H1 (cell line): ENCODE measurements around the gene STYXL1. TPM values are rescaled to one million over a fixed set of nuclear protein-coding genes. Genes with fewer than 3 reads are reported as not detected.
"Not testable (repeated sequence)": the region's sequence is repeated elsewhere in the genome, so short reads cannot be mapped to it uniquely, and the experiment has no call there.

Source experiments
- CTCF ChIA-PET: fragments of 300-600 bp; sonication (Branson Sonifier 250); formaldehyde crosslinking; loops from one replicate; lab custom pipeline; 2021; ENCODE audit not compliant: partially characterized antibody; lab: Charles Lee
- POLR2A ChIA-PET: fragments of 300-600 bp; sonication (Branson Sonifier 250); formaldehyde crosslinking; loops from one replicate; lab custom pipeline; 2021; ENCODE audit warnings: inconsistent platforms; ENCODE audit not compliant: partially characterized antibody; lab: Charles Lee
- DNase-seq, 2 experiments: peaks; one replicate each; pipeline versions ENCODE4 v3.0.0 to v3.0.0-alpha.2; 2010 to 2022; ENCODE audit warnings: low spot score in 2 of 2, low read depth in 1 of 2, mixed read lengths in 1 of 2
- FAIRE-seq: peaks from 2 replicates; lab custom pipeline; 2011; peaks lifted over from hg19 to GRCh38; lab: Jason Lieb, UNC
- H2AFZ ChIP-seq: 2 replicates; pipeline ENCODE4 v1.8.1; 2012; ENCODE audit warnings: low read length, inconsistent platforms
- H2AK5ac ChIP-seq: 2 replicates; pipeline ENCODE4 v1.6.1; 2013; ENCODE audit warnings: low read depth, low read length
- H2BK120ac ChIP-seq: replicated peaks from 2 replicates; pipeline ENCODE3; 2013; ENCODE audit warnings: low read depth, low read length, inconsistent platforms
- H2BK12ac ChIP-seq: 2 replicates; pipeline ENCODE4 v1.6.1; 2013; ENCODE audit warnings: low read depth, low read length
- H2BK15ac ChIP-seq: 2 replicates; pipeline ENCODE4 v1.6.1; 2013; ENCODE audit warnings: low read length
- H2BK20ac ChIP-seq: 2 replicates; pipeline ENCODE4 v1.6.1; 2013; ENCODE audit warnings: low read length
- H2BK5ac ChIP-seq: 2 replicates; pipeline ENCODE4 v1.6.1; 2013; ENCODE audit warnings: low read depth, low read length
- H3K14ac ChIP-seq: 2 replicates; pipeline ENCODE4 v1.6.1; 2013; ENCODE audit warnings: inconsistent platforms; ENCODE audit not compliant: insufficient read length
- H3K18ac ChIP-seq: 2 replicates; pipeline ENCODE4 v1.6.1; 2013; ENCODE audit warnings: low read length; ENCODE audit errors: extremely low read depth
- H3K23ac ChIP-seq: 2 replicates; pipeline ENCODE4 v1.6.1; 2013; ENCODE audit warnings: inconsistent platforms; ENCODE audit not compliant: insufficient read length
- H3K23me2 ChIP-seq: 2 replicates; pipeline ENCODE4 v1.6.1; 2013; ENCODE audit warnings: low read depth, low read length
- H3K27ac ChIP-seq: 2 replicates; pipeline ENCODE4 v1.6.1; 2011; ENCODE audit warnings: low read depth, low read length, inconsistent platforms
- H3K27me3 ChIP-seq, 4 experiments: replicated peaks in 1 of 4; 1 replicate in 1 of 4; 2 replicates in 3 of 4; pipeline versions ENCODE4 v1.6.1 to v1.8.1; 2011 to 2013; ENCODE audit warnings: low read length in 3 of 4, mild to moderate bottlenecking in 3 of 4, inconsistent platforms in 2 of 4, mixed read lengths in 2 of 4, moderate library complexity in 1 of 4; ENCODE audit not compliant: control insufficient read depth in 3 of 4, insufficient read depth in 3 of 4; ENCODE audit errors: extremely low read depth in 1 of 4
- H3K36me3 ChIP-seq, 4 experiments: 2 replicates each; pipeline versions ENCODE4 v1.6.1 to v1.8.1; 2011 to 2013; ENCODE audit warnings: mild to moderate bottlenecking in 4 of 4, low read length in 3 of 4, moderate library complexity in 2 of 4, control low read depth in 1 of 4, inconsistent platforms in 1 of 4; ENCODE audit not compliant: insufficient read depth in 4 of 4, control insufficient read depth in 2 of 4
- H3K4ac ChIP-seq: replicated peaks from 2 replicates; pipeline ENCODE3; 2013; ENCODE audit warnings: low read length, low read depth, mixed read lengths, inconsistent platforms; ENCODE audit not compliant: insufficient read length
- H3K4me1 ChIP-seq, 4 experiments: replicated peaks in 1 of 4; 1 replicate in 1 of 4; 2 replicates in 3 of 4; pipeline versions ENCODE4 v1.6.1 to v1.8.1; 2011 to 2013; ENCODE audit warnings: low read length in 3 of 4, inconsistent platforms in 2 of 4, mixed read lengths in 1 of 4; ENCODE audit not compliant: insufficient read depth in 4 of 4, control insufficient read depth in 3 of 4
- H3K4me2 ChIP-seq, 2 experiments: 2 replicates each; pipeline versions ENCODE4 v1.6.1 to v1.8.1; 2011 to 2013; ENCODE audit warnings: low read depth in 2 of 2, low read length in 2 of 2, control low read depth in 1 of 2, inconsistent platforms in 1 of 2, mild to moderate bottlenecking in 1 of 2; ENCODE audit not compliant: insufficient read depth in 1 of 2
- H3K4me3 ChIP-seq, 4 experiments: fragments of 200-600, 300-600 bp in 1 of 4; sonication (generic), shearing (Covaris generic), sonication (Bioruptor Twin) in 1 of 4; 2 replicates each; pipeline versions ENCODE4 v1.5.1 to v1.8.1; 2011 to 2016; ENCODE audit warnings: low read length in 4 of 4, low read depth in 3 of 4, control low read depth in 2 of 4, inconsistent platforms in 2 of 4, mild to moderate bottlenecking in 2 of 4, mixed read lengths in 1 of 4, moderate library complexity in 1 of 4; ENCODE audit not compliant: insufficient read depth in 2 of 4; ENCODE audit errors: extremely low read depth in 1 of 4
- H3K56ac ChIP-seq: replicated peaks from 2 replicates; pipeline ENCODE3; 2013; ENCODE audit warnings: low read depth, mild to moderate bottlenecking, mixed read lengths, low read length, inconsistent platforms; ENCODE audit not compliant: insufficient read length
- H3K79me1 ChIP-seq: 2 replicates; pipeline ENCODE4 v1.6.1; 2013; ENCODE audit warnings: low read depth, low read length, control low read depth
- H3K79me2 ChIP-seq, 2 experiments: 2 replicates each; pipeline versions ENCODE4 v1.6.1 to v1.8.1; 2012 to 2013; ENCODE audit warnings: low read length in 2 of 2, mild to moderate bottlenecking in 2 of 2, inconsistent platforms in 1 of 2; ENCODE audit not compliant: insufficient read depth in 2 of 2, control insufficient read depth in 1 of 2
- H3K9ac ChIP-seq, 4 experiments: replicated peaks in 1 of 4; 1 replicate in 1 of 4; 2 replicates in 3 of 4; pipeline versions ENCODE4 v1.6.1 to v1.8.1; 2011 to 2013; ENCODE audit warnings: low read depth in 3 of 4, low read length in 3 of 4, control low read depth in 2 of 4, mild to moderate bottlenecking in 2 of 4, moderate library complexity in 2 of 4, inconsistent platforms in 1 of 4; ENCODE audit errors: extremely low read depth in 1 of 4
- H3K9me3 ChIP-seq, 2 experiments: 2 replicates each; pipeline versions ENCODE4 v1.6.1 to v1.8.1; 2012 to 2013; ENCODE audit warnings: mild to moderate bottlenecking in 2 of 2, moderate library complexity in 2 of 2, control low read depth in 1 of 2, inconsistent platforms in 1 of 2, low read depth in 1 of 2, low read length in 1 of 2, mixed read lengths in 1 of 2; ENCODE audit not compliant: insufficient read depth in 2 of 2
- H4K20me1 ChIP-seq, 2 experiments: replicated peaks in 1 of 2; 2 replicates each; pipeline versions ENCODE3 to v1.8.1; 2011 to 2013; ENCODE audit warnings: inconsistent platforms in 2 of 2, low read length in 2 of 2, mild to moderate bottlenecking in 1 of 2; ENCODE audit not compliant: insufficient read depth in 2 of 2, control insufficient read depth in 1 of 2
- H4K5ac ChIP-seq: 2 replicates; pipeline ENCODE4 v1.6.1; 2013; ENCODE audit warnings: low read length, low read depth, mixed read lengths, inconsistent platforms; ENCODE audit not compliant: insufficient read length
- H4K8ac ChIP-seq: 2 replicates; pipeline ENCODE4 v1.8.0; 2013; ENCODE audit warnings: mild to moderate bottlenecking, moderate library complexity, low read length, inconsistent platforms; ENCODE audit not compliant: insufficient read depth; ENCODE audit errors: extremely low read depth
- H4K91ac ChIP-seq: replicated peaks from 2 replicates; pipeline ENCODE3; 2013; ENCODE audit warnings: low read length, mixed read lengths, inconsistent platforms; ENCODE audit not compliant: insufficient read length
- WGBS, 2 experiments: shearing (Covaris generic) in 1 of 2; methylation state at CpG; one replicate each; pipeline versions ENCODE4 v1.1.6 to v1.1.7; 2013 to 2015; ENCODE audit warnings: low lambda C conversion rate in 2 of 2, mixed read lengths in 2 of 2, inconsistent platforms in 1 of 2, low coverage in 1 of 2, missing lambda C conversion rate in 1 of 2; ENCODE audit not compliant: insufficient replicate concordance in 2 of 2, insufficient coverage in 1 of 2, insufficient read length in 1 of 2; ENCODE audit errors: extremely low coverage in 1 of 2, missing lambda C conversion rate in 1 of 2; 5-methylcytosine and 5-hydroxymethylcytosine counted together
- polyA plus RNA-seq, 7 experiments: library from polyadenylated mRNA; depleted of rRNA in 3 of 7; stranded (reverse) in 5 of 7; unstranded in 2 of 7; fragments of >200 nt in 5 of 7; fragments of 200-250 nt in 2 of 7; gene quantifications; 1 replicate in 5 of 7; 2 replicates in 1 of 7; 4 replicates in 1 of 7; pipeline versions ENCODE4 v1.2.1 to v1.2.3, GENCODE V29; 2011 to 2013; ENCODE audit warnings: missing spikeins in 2 of 7, mixed read lengths in 2 of 7
- total RNA-seq: library from RNA; stranded (reverse); fragmentation: NEBNext Ultra II Directional; extraction: Animal tissue kit (Norgen Biotek cat#: 25700); gene quantifications from 2 replicates; pipeline ENCODE4 v1.2.1, GENCODE V29; 2021

Gene STYXL1
- total and polyA plus RNA-seq, 2 of the 8 experiments (the other 6 are each of a cell fraction or from before 2014, with no cell fraction given) = 32.3 to 53.9 TPM

DNA sequence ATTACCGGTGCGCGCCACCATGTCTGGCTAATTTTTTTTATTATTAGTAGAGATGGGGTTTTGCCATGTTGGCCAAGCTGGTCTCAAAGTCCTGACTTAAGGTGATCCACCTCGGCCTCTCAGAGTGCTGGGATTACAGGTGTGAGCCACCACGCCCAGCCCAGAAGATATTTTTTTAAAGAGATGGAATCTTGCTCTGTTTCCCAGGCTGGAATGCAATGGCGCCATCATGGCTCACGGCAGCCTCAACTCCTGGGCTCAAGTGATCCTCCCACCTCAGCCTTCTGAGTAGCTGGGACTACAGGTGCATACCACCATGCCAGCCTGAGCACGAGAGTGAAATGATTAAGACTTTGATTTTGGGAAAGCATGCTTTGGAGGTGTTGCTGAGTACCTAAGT is 4.9 kb upstream of the STYXL1 start:
- H3K27ac ChIP-seq = not testable (repeated sequence)

More for the DNA sequence above, 4.9 kb upstream of the STYXL1 start:
- not testable (repeated sequence) for H2BK5ac ChIP-seq, H3K14ac ChIP-seq, H2BK15ac ChIP-seq, H3K27me3 ChIP-seq, H4K5ac ChIP-seq, FAIRE-seq, H3K9me3 ChIP-seq, H4K8ac ChIP-seq, H3K4me3 ChIP-seq, H3K4me1 ChIP-seq, H2BK20ac ChIP-seq, H2BK120ac ChIP-seq, H3K9ac ChIP-seq, H2BK12ac ChIP-seq, H2AK5ac ChIP-seq, H3K4ac ChIP-seq, DNase-seq, H4K91ac ChIP-seq, H2AFZ ChIP-seq, H3K23ac ChIP-seq, H3K4me2 ChIP-seq, H3K56ac ChIP-seq, H3K18ac ChIP-seq, H3K23me2 ChIP-seq
- ChIA-PET POLR2A (interaction anchor here (1.1 to 15.6 kb wide), 2 partner anchors 8 to 16 kb away, joined by 3 to 127 read pairs; no protein-coding TSS in a partner anchor), CTCF (interaction anchor here (0.6 to 3.6 kb wide), 4 partner anchors 16 to 1222 kb away, joined by 3 to 15 read pairs (median 6); no protein-coding TSS in a partner anchor)
- Histone ChIP-seq H4K20me1 (peaks cover 13 to 28% of the 10 kb centered on the region in 2 experiments), H3K36me3 (peaks cover 11 to 40% (median 18%) of the 10 kb centered on the region in 4 experiments), H3K79me2 (peaks cover 11 to 79% of the 10 kb centered on the region in 2 experiments), H3K79me1 (peaks cover 10% of the 10 kb centered on the region)
- 95% methylated on average over 8 of the region's 8 CpGs; no CpG with 5 or more reads in 1 of the 2 experiments for WGBS, 2 experiments
